Calu3 (cell line): Measurements from ENCODE around the gene MROH7. TPM values are rescaled to one million over a fixed set of nuclear protein-coding genes. Genes with fewer than 3 reads are reported as not detected.

ENCODE experiments used
- BruUV-seq: library from RNA; stranded (reverse); fragments of 400-500 nt; replicated peaks from 2 replicates; lab custom pipeline; 2021; lab: Mats Ljungman, UMichigan
- CTCF ChIA-PET: fragments of 300-600 bp; sonication (Branson Sonifier 250); formaldehyde crosslinking; loops from one replicate; lab custom pipeline; 2022; ENCODE audit warnings: antibody characterized with exemption; lab: Charles Lee
- DNase-seq: peaks from one replicate; pipeline ENCODE4 v3.0.0; 2022
- H3K27ac Mint-ChIP-seq: one replicate; pipeline ENCODE4 v1.8.0; 2022; ENCODE audit warnings: mixed read lengths; ENCODE audit not compliant: unreplicated experiment
- H3K27me3 Mint-ChIP-seq: one replicate; pipeline ENCODE4 v1.8.0; 2022; ENCODE audit warnings: mixed read lengths; ENCODE audit not compliant: unreplicated experiment
- H3K36me3 Mint-ChIP-seq: one replicate; pipeline ENCODE4 v1.8.0; 2022; ENCODE audit warnings: mild to moderate bottlenecking, moderate library complexity, mixed read lengths; ENCODE audit not compliant: insufficient read depth, unreplicated experiment
- H3K4me1 Mint-ChIP-seq: one replicate; pipeline ENCODE4 v1.8.0; 2022; ENCODE audit warnings: mild to moderate bottlenecking, low read depth, mixed read lengths; ENCODE audit not compliant: unreplicated experiment
- H3K4me3 Mint-ChIP-seq: one replicate; pipeline ENCODE4 v1.8.0; 2022; ENCODE audit warnings: mild to moderate bottlenecking, low read depth, moderate library complexity, mixed read lengths; ENCODE audit not compliant: unreplicated experiment
- H3K9me3 Mint-ChIP-seq: one replicate; pipeline ENCODE4 v1.8.0; 2022; ENCODE audit warnings: low read depth, mixed read lengths; ENCODE audit not compliant: unreplicated experiment
- CTCF ChIP-seq: fragments of 200-600 bp; IDR thresholded peaks from one replicate; pipeline ENCODE4 v1.8.0; 2022; ENCODE audit warnings: antibody characterized with exemption; ENCODE audit not compliant: unreplicated experiment
- intact Hi-C: fragments of 100-400 bp; cut with micrococcal nuclease; formaldehyde crosslinking; loops from one replicate; pipeline ENCODE4 v1.10.0; 2022; ENCODE audit not compliant: unreplicated experiment
- total RNA-seq: library from RNA; stranded (reverse); gene quantifications from 2 replicates; pipeline ENCODE4 v1.2.3, GENCODE V29; 2022

Gene MROH7
- total RNA-seq, 1 experiment from 2014 or later: 0.71 TPM

GRCh38 chr1:54604572-54605370, 36.8 kb upstream of the MROH7 start:
- H3K4me1 Mint-ChIP-seq: no peaks in the 10 kb centered on the region
- H3K4me3 Mint-ChIP-seq: no peak overlapping the region
- CTCF ChIA-PET: no interaction called here
- H3K27ac Mint-ChIP-seq: no peak overlapping the region
- no peaks in the 10 kb centered on the region for H3K27me3 Mint-ChIP-seq
- no peaks in the 10 kb centered on the region for H3K9me3 Mint-ChIP-seq
- H3K36me3 Mint-ChIP-seq: peaks cover 8% of the 10 kb centered on the region
- BruUV-seq: no TSS peak
- no peak for DNase-seq
- intact Hi-C loops: no loop called here
- no peak for TF ChIP-seq CTCF

- Mint-ChIP-seq H3K4me1 (no peaks in the 10 kb centered on the region), H3K27ac (no peak overlapping the region), H3K36me3 (peaks cover 8% of the 10 kb centered on the region), H3K4me3 (no peak overlapping the region), H3K9me3 (no peaks in the 10 kb centered on the region), H3K27me3 (no peaks in the 10 kb centered on the region)
- intact Hi-C loops: no loop called here
- CTCF ChIA-PET: no interaction called here
- no peak for TF ChIP-seq CTCF
- DNase-seq: no peak
- no TSS peak for BruUV-seq
These were observed 35.2 kb upstream of the MROH7 start for GRCh38 chr1:54606096-54606989.

- CTCF ChIA-PET: no interaction called here
- intact Hi-C loops: no loop called here
- H3K4me3 Mint-ChIP-seq: no peak overlapping the region
- H3K4me1 Mint-ChIP-seq: no peaks in the 10 kb centered on the region
- DNase-seq: no peak
- TF ChIP-seq CTCF: no peak
- H3K27ac Mint-ChIP-seq: no peak overlapping the region
- no peaks in the 10 kb centered on the region for H3K27me3 Mint-ChIP-seq
- no TSS peak for BruUV-seq
- H3K9me3 Mint-ChIP-seq: no peaks in the 10 kb centered on the region
- H3K36me3 Mint-ChIP-seq: peaks cover 8% of the 10 kb centered on the region
These were observed 34.6 kb upstream of the MROH7 start for GRCh38 chr1:54606990-54607325.

GRCh38 chr1:54607821-54608565, 33.6 kb upstream of the MROH7 start:
- no peak for TF ChIP-seq CTCF
- no peaks in the 10 kb centered on the region for H3K36me3 Mint-ChIP-seq
- no peaks in the 10 kb centered on the region for H3K27me3 Mint-ChIP-seq
- intact Hi-C loops: no loop called here
- no TSS peak for BruUV-seq
- CTCF ChIA-PET: no interaction called here
- no peaks in the 10 kb centered on the region for H3K9me3 Mint-ChIP-seq
- no peaks in the 10 kb centered on the region for H3K4me1 Mint-ChIP-seq
- H3K27ac Mint-ChIP-seq: no peak overlapping the region
- H3K4me3 Mint-ChIP-seq: no peak overlapping the region
- no peak for DNase-seq
